ENCODE results near the gene MKNK1.

Gene MKNK1

DNA sequence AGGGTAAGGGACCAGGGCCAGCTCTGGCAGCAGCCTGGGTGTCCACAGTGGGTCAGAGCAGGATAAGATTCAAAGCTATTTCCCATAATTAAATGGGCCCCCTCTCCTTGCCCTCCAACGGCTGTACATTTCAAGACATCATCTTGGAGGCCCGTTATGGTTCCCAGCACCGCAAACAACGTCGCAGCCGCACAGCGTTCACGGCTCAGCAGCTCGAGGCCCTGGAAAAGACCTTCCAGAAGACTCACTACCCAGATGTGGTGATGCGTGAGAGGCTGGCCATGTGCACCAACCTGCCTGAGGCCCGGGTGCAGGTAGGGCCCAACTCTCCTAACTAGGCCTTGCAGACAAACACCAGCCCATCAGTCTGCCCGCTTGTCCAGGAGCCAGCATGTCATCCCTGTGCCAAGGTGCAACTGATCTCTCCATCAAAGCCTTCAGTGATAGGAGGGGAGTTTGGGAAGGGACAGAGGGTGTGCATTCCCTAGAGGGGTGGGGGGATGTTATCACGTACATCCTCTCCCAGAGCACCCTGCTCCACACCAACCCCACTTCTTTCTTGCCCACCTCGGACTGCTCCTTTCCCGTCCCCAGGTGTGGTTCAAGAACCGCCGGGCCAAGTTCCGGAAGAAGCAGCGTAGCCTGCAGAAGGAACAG lies 93.6 kb downstream of the MKNK1 start:
- TF ChIP-seq, protein P1, sequence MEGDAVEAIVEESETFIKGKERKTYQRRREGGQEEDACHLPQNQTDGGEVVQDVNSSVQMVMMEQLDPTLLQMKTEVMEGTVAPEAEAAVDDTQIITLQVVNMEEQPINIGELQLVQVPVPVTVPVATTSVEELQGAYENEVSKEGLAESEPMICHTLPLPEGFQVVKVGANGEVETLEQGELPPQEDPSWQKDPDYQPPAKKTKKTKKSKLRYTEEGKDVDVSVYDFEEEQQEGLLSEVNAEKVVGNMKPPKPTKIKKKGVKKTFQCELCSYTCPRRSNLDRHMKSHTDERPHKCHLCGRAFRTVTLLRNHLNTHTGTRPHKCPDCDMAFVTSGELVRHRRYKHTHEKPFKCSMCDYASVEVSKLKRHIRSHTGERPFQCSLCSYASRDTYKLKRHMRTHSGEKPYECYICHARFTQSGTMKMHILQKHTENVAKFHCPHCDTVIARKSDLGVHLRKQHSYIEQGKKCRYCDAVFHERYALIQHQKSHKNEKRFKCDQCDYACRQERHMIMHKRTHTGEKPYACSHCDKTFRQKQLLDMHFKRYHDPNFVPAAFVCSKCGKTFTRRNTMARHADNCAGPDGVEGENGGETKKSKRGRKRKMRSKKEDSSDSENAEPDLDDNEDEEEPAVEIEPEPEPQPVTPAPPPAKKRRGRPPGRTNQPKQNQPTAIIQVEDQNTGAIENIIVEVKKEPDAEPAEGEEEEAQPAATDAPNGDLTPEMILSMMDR (conservative IDR thresholded peaks at IDR 0.05; ENCODE audit: low read length): no peak
- DNase-seq (ENCODE audit: low read depth): no peak
- no peak overlapping the region for H3K4me3 ChIP-seq (ENCODE audit: low read length)

DNA sequence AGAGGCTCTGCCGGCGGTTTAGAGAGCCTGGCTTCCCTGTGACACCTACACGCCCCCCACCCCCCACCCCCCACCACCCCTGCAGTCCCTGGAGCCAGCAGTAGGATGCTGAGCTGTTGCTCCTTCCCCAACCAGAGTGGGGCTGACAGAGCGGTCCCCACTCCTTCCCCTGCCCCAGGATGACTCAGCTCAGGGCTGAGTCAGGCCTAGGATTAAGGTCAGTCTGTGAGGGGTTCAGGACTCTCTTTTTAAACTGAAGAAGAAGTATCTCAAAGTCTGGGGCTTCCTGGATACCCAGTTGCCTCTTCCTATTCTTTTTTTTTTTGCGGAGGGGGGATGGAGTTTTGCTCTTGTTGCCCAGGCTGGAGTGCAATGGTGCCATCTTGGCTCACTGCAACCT lies 95.3 kb downstream of the MKNK1 start:
- no peak overlapping the region for H3K4me3 ChIP-seq (ENCODE audit: low read length)
- no peak for DNase-seq (ENCODE audit: low read depth)
- TF ChIP-seq, protein P1 (conservative IDR thresholded peaks at IDR 0.05; ENCODE audit: low read length): no peak
